Measurements from ENCODE around the gene USP48. TPM values are rescaled to one million over a fixed set of nuclear protein-coding genes. Genes with fewer than 3 reads are reported as not detected.
A peak's percentile ranks its signal among the peaks of the same experiment; 100 is the strongest.

Gene USP48
- total and polyA plus RNA-seq, 2 of the 13 experiments (the other 11 are each of a cell fraction or from before 2014, with no cell fraction given), result 30.4 to 30.7 TPM

DNA sequence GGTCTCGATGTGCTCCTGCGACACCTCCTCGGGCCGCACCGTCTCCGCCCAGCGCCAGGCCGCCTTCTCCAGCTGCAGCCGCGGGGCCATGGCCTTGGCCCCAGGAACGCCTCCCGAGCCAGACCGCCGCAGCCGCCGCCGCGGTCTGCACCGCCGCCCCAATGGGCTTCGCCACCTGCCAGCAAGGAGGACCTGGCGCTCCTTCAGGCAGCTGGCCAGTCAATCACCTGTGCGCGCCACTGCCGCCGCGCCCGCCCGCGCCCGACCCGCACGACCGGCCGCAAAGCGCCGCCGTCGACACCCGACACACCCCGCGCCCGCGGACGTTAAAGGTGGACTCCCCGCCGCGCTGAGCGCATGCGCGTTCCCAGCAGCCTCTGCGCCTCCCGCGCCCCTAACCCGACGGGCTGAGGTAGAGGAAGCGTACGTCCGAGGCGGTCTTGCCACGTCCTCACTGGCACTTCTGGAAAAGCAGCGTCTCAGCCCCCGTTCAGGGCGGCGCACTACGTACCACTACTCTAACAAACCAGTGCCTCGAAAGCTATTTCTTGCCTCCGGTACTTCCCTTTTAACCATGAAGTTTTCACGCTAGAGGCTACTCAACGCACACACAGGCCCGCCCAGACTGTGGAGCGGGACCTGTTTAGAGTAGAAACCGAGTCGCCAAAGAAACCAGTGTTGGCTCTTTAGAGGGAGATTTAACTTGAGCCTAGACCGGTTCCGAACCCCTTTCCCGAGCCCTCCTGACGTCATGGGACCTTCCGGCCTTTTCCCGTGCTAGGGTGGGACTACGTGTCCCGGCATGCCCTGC is at the start of gene USP48 (continued):
- TF ChIP-seq TSC22D2 (CRISPR knock-in tag; IDR thresholded peaks at IDR 0.05; ENCODE audit: borderline replicate concordance) (peak; percentile 87; the same call in 1 of the 2 replicates), MXD1 (CRISPR knock-in tag; IDR thresholded peaks at IDR 0.05) (peak; percentile 86), HDAC6 (IDR thresholded peaks at IDR 0.05; ENCODE audit: low read depth, low read length) (no peak), PITX1 (CRISPR knock-in tag; IDR thresholded peaks at IDR 0.05) (peak; percentile 39; the same call in 1 of the 2 replicates), ZNF839 (CRISPR knock-in tag; IDR thresholded peaks at IDR 0.05; ENCODE audit: borderline replicate concordance) (no peak), ZNF558 (CRISPR knock-in tag; IDR thresholded peaks at IDR 0.05; ENCODE audit: borderline replicate concordance) (peak; percentile 94; the same call in 1 of the 2 replicates), TFDP2 (CRISPR knock-in tag; IDR thresholded peaks at IDR 0.05) (peak; percentile 80), KMT2A (CRISPR knock-in tag; IDR thresholded peaks at IDR 0.05) (no peak), ZNF546 (CRISPR knock-in tag; conservative IDR thresholded peaks at IDR 0.05) (no peak), ARNTL (CRISPR knock-in tag; IDR thresholded peaks at IDR 0.05) (peak; percentile 39; the same call in 1 of the 2 replicates), PRPF4 (IDR thresholded peaks at IDR 0.05; ENCODE audit: low read depth, low read length, poor library complexity, severe bottlenecking) (no peak), GLI4 (CRISPR knock-in tag; IDR thresholded peaks at IDR 0.05; ENCODE audit: borderline replicate concordance) (no peak), MBNL3 (CRISPR knock-in tag; conservative IDR thresholded peaks at IDR 0.05) (no peak), NFIC (IDR thresholded peaks at IDR 0.05; ENCODE audit: low read length) (no peak), BCLAF1 (IDR thresholded peaks at IDR 0.05) (no peak), RORA (CRISPR knock-in tag; IDR thresholded peaks at IDR 0.05) (no peak), ZNF564 (CRISPR knock-in tag; IDR thresholded peaks at IDR 0.05) (0 out of 2 replicates have a peak, but pooled peaks have one; percentile 63), CENPT (CRISPR knock-in tag; IDR thresholded peaks at IDR 0.05; ENCODE audit: low read depth) (peak; percentile 94), TCF12 (IDR thresholded peaks at IDR 0.05) (no peak), TCF12 (CRISPR knock-in tag; IDR thresholded peaks at IDR 0.05) (peak; percentile 92), HOXA3 (CRISPR knock-in tag; IDR thresholded peaks at IDR 0.05) (peak; percentile 69), ZNF34 (CRISPR knock-in tag; IDR thresholded peaks at IDR 0.05; ENCODE audit: borderline replicate concordance) (peak; percentile 54; the same call in 1 of the 2 replicates), FLYWCH1 (CRISPR knock-in tag; IDR thresholded peaks at IDR 0.05) (no peak), ZNF562 (CRISPR knock-in tag; IDR thresholded peaks at IDR 0.05; ENCODE audit: borderline replicate concordance) (no peak)
- TF ChIP-seq, protein P1, sequence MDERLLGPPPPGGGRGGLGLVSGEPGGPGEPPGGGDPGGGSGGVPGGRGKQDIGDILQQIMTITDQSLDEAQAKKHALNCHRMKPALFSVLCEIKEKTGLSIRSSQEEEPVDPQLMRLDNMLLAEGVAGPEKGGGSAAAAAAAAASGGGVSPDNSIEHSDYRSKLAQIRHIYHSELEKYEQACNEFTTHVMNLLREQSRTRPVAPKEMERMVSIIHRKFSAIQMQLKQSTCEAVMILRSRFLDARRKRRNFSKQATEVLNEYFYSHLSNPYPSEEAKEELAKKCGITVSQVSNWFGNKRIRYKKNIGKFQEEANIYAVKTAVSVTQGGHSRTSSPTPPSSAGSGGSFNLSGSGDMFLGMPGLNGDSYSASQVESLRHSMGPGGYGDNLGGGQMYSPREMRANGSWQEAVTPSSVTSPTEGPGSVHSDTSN (CRISPR knock-in tag; IDR thresholded peaks at IDR 0.05), result no peak; the same call in 1 of the 2 replicates
